HPDE6-E6E7 (cell line): Measurements from ENCODE around the gene MOXD1.

Experiments
- DNase-seq: peaks from one replicate; pipeline ENCODE4 v3.0.0; 2011; ENCODE audit warnings: missing footprints; ENCODE audit errors: extremely low spot score

The MOXD1 gene

DNA sequence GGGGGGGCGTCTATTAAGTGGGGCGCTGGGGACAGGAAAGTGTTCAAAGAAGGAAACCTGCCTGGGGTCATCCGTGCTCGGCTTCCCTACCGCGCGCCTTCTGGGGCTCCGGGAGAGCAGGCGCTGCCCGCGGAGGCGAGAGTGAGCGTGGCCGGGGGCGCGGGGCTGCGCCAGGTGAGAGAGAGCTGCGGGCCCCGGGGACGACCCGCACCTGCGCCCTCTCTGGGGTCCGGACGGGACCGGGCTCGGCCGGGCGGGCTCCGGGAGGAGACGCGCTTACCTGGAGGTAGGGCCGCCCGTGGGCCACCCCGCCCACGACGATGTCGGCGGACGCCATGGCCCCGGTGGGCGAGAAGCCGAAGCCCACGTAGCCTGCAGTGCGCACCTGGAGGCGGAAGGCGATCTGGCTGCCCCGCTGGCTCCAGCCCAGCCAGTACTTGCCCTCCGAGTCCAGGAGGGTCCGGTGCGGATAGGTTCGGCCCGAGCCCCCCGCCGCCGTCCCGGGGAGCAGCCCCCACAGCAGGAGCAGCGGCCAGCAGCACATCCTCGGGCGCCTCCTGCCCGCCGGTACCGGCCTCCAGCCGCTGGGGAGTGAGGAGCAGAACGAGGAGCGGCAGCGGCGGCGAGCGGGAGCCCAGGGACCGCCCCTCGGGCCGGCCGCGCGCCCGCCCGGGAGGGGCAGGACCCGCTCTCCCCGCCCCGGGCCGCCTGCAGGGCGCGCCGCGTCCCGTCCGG is at the start of gene MOXD1:
TSS of gene MOXD1 (minus strand) at position 593 of the 735 bp plus-strand sequence. CDS start at position 544, 49 bp downstream.
- peak; percentile 49 for DNase-seq

GRCh38 chr6:132446855-132447241 is 45.6 kb upstream of the MOXD1 start:
- DNase-seq, result no peak

DNA sequence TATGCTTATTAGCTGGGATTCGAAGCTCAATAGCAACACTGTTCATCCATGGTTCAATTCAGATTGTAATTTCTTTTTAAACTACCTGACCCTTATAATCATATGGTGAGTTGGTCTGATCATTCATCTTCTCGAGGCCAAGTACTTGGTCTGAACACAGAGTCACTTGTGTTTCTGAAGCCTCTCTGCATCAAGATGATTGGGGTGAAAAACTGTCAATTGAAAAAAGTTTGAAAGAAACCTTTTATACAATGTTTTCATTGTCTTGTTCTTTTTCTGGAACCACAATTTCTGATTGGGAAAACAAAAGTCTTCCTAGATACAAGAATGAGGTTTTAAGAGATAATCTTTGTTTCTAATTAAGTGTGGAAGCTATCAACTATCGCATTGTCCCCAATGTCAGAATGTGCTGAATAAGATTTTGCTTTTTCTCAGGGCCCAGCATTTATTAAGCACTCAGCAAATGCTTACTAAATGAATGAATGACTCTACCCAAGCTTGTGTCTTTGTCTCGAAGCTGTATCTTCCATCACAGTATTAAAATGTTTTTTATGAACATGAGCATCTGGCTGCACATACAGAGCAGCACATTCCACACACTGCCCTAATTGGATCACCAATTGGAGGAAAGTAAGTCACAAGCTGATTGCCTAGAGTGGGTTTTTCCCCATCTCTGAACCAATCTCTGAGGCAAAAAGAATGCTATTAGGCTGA is 45.0 kb upstream of the MOXD1 start:
- DNase-seq, result no peak

- DNase-seq, result peak; percentile 36
Observed at GRCh38 chr6:132445201-132445951, 44.1 kb upstream of the MOXD1 start.

- DNase-seq, result no peak
Observed at GRCh38 chr6:132443206-132443605, 41.9 kb upstream of the MOXD1 start.

- no peak for DNase-seq
Observed at GRCh38 chr6:132430110-132430509, 28.8 kb upstream of the MOXD1 start.

DNA sequence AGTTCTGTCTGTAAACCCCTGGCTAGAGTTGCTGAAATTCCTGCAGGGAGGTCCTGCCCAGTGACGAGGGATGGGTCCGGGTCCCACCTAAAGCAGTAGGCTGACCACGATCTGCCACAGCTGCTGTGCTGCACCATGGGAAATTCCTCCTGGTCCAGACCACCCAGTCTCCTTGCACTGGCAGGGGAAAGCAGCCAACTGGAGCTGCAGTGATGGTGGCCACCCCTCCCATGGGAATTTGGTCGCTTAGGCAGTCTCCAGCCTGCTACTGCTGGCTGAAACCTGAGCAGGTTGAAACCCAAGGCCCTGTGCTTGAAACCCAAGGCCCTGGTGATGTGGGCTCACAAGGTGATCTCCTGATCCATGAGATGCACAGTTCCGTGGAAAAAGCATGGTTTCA is 23.9 kb upstream of the MOXD1 start:
- DNase-seq, result no peak

GRCh38 chr6:132423839-132424238 is 22.6 kb upstream of the MOXD1 start:
- DNase-seq, result no peak

GRCh38 chr6:132418235-132418965 is 17.1 kb upstream of the MOXD1 start:
- no peak for DNase-seq

DNA sequence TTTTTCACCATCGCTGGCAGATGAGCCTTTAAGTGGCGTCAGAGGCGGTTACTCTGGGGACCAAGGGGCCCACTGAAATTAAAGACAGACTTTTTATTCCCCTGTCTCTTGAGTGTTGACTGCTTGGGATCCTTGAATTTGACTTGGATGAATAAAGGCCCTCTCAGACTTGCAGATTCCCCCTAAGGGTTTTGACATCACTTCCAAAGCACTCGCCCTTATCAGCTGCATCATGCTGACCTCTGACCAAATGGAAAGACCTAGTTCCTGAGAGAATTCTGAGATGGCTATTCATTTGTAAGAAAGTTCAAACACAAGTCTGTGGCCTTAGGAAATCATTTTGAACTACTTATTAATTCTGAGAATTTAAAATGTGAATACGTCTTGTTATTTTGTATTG is 13.5 kb upstream of the MOXD1 start:
- no peak for DNase-seq

- DNase-seq, result no peak
Observed at GRCh38 chr6:132414322-132414721, 13.0 kb upstream of the MOXD1 start.

- DNase-seq, result no peak
Observed at GRCh38 chr6:132413499-132413802, 12.2 kb upstream of the MOXD1 start.

GRCh38 chr6:132412656-132413498 is 11.6 kb upstream of the MOXD1 start:
- no peak for DNase-seq

GRCh38 chr6:132411296-132411695 is 10.0 kb upstream of the MOXD1 start:
- DNase-seq, result no peak

DNA sequence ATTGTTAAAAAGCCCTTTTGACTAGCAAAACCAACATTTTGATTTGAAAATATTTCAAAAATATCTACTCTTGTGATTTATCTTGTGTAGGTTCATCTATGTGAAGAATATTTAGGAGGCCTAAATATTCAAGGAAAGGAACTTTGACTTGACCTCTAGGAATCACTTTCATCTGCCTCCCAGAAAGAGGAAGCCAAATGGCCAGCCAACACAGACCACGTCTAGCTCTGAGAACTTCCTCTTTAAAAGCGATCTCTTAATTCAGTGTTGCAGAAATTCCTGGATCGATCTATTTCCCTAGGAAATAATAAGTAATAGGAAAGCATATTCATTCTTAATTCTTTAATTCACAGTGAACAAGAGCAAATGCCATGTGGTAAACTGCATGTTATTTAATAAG is 9.6 kb upstream of the MOXD1 start:
- no peak for DNase-seq

DNA sequence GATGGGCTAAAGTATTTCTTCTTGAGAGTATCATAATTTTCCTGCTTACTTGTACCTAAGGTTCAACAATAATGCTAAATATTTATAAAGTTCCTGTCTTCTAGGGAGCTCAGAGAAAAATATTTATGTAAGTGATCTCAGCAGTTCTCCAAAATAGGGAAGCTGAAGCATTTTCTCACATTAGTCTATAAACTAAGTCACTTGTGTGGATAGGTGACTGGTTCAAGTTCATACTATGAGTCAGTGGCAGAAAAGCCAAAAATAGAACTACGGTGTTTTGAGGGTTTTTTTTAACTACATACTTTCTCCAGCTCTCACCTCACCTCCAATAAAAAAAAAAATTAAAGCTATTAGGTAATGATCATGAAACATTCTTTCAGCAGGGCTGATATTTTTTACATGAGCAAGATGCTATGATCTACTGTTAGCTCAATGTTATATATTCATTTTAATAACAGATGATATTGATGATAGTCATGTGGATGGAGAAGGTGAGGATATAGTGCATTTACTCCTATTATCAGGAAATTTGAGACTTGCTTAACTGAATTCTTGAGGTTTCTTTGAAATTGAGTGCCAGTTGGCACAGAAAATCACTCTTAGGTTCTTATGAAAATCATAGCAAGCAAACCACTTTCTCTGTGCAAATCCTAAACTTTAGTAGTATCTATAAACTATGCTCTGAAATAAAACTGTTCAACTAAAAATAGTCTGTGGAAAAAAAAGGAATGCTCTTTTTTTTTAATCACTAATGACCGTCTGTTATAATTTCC is 4.1 kb upstream of the MOXD1 start:
- DNase-seq, result no peak

GRCh38 chr6:132404736-132405135 is 3.5 kb upstream of the MOXD1 start:
- no peak for DNase-seq

DNA sequence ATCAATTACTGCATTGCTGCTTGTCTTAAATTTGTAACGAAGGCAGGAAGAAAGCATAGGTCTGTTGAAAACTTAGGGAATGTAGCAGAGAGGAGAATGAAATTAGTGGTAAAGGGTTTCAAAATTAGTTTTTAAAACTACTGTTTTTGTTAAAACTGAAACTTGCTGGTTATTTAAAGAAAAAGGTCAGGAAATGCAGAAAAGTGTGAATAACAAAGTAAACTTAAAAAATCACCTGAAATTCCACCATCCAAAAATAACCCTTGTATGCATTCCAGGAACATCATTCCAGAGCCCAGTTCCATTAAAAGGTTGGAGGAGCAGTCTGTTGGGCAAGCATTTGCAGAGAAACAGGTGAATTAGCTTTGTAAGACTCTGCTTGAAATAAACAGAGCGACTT is 3.1 kb upstream of the MOXD1 start:
- DNase-seq, result no peak

DNA sequence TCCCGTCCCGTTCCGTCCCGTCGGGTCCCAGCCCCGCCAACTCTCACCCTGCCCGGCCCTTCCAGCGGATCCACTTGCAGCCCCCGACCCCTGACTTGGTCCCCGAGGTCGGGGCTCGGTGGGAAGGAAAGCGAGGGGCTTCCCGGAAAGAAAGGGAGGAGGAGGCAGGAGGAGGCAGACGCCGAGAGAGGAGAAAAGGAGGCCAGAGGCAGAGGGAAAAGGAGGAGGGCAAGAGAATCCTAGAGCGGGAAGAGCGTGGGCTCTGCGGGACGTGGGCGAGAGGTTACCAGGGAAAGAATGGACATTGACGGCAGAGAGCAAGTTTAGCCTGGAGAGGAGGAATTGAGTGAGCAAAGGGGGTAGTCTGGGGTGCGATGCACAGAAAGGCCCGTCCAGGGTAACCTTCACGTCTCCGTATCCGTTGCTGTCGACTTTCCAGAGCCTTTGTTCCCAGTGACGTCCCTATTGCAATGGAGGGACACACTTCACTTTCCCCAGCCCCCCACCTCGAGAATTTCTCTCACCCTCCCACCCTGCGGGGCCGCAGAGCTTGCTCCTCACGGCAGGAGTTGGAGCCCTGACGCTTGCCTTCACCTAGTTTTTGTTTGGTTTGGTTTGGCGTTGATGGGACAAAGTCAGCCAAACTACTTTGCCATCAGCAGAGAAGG is 477 bp upstream of the MOXD1 start:
- DNase-seq, result no peak

GRCh38 chr6:132400555-132400882 is 756 bp downstream of the MOXD1 start:
- no peak for DNase-seq
